ENCODE data around the gene KMT2B. TPM values are rescaled to one million over a fixed set of nuclear protein-coding genes. Genes with fewer than 3 reads are reported as not detected.

Gene KMT2B
- total and polyA plus RNA-seq, 2 experiments from 2014 or later, result 15.8 to 49.8 TPM

- H3K36me3 ChIP-seq (ENCODE audit: insufficient read depth), result no peaks in the 10 kb centered on the region
- DNase-seq (ENCODE audit: low spot score), result peak; percentile 32
- H3K9me2 ChIP-seq (ENCODE audit: insufficient read depth), result no peaks in the 10 kb centered on the region
- H2AFZ ChIP-seq, result no peak overlapping the region
- H3K27me3 Mint-ChIP-seq (ENCODE audit: insufficient read depth, low read depth, poor library complexity), result peaks cover 19% of the 10 kb centered on the region
- H3K4me1 Mint-ChIP-seq, result peaks cover 47% of the 10 kb centered on the region
- no peak overlapping the region; the same call in 1 of the 2 replicates for H3K4me2 ChIP-seq
- H3F3A ChIP-seq (replicated peaks; ENCODE audit: low read depth), result peaks cover 10% of the 10 kb centered on the region; the same call in 1 of the 2 replicates
- no peak for TF ChIP-seq ZNF462 (CRISPR knock-in tag; IDR thresholded peaks at IDR 0.05)
- H3K9me3 Mint-ChIP-seq, result no peaks in the 10 kb centered on the region
- no peak overlapping the region for H3K27ac ChIP-seq (ENCODE audit: low read depth)
- no peaks in the 10 kb centered on the region; the same call in 1 of the 2 replicates for H4K20me1 ChIP-seq (replicated peaks; ENCODE audit: insufficient read depth)
- H3K4me1 ChIP-seq (ENCODE audit: insufficient read depth), result peaks cover 39% of the 10 kb centered on the region
- no peak for ATAC-seq
- H3K4me3 ChIP-seq, result no peak overlapping the region
- no peaks in the 10 kb centered on the region for H3K27me3 ChIP-seq (ENCODE audit: insufficient read depth)
- no peaks in the 10 kb centered on the region for H3K79me2 ChIP-seq (replicated peaks; ENCODE audit: insufficient read depth)
- no peak overlapping the region for H3K27ac Mint-ChIP-seq
- peak overlapping the region; percentile 1; the same call in 1 of the 3 replicates for H3K4me3 Mint-ChIP-seq
- H3K36me3 Mint-ChIP-seq (ENCODE audit: low read depth), result peaks cover 3% of the 10 kb centered on the region; the same call in 1 of the 3 replicates
These were observed 5.0 kb upstream of the KMT2B start for GRCh38 chr19:35712567-35713505.

- peaks cover 19% of the 10 kb centered on the region for H3K27me3 Mint-ChIP-seq (ENCODE audit: insufficient read depth, low read depth, poor library complexity)
- no peak overlapping the region for H3K27ac Mint-ChIP-seq
- no peaks in the 10 kb centered on the region for H3K9me2 ChIP-seq (ENCODE audit: insufficient read depth)
- no peak for ATAC-seq
- no peaks in the 10 kb centered on the region for H3K27me3 ChIP-seq (ENCODE audit: insufficient read depth)
- H3K36me3 Mint-ChIP-seq (ENCODE audit: low read depth), result peaks cover 3% of the 10 kb centered on the region; the same call in 1 of the 3 replicates
- H3F3A ChIP-seq (replicated peaks; ENCODE audit: low read depth), result peaks cover 10% of the 10 kb centered on the region; the same call in 1 of the 2 replicates
- H4K20me1 ChIP-seq (replicated peaks; ENCODE audit: insufficient read depth), result peaks cover under 1% of the 10 kb centered on the region; the same call in 1 of the 2 replicates
- no peak for DNase-seq (ENCODE audit: low spot score)
- peaks cover 39% of the 10 kb centered on the region for H3K4me1 ChIP-seq (ENCODE audit: insufficient read depth)
- H3K4me3 ChIP-seq, result no peak overlapping the region
- H2AFZ ChIP-seq, result no peak overlapping the region
- H3K4me1 Mint-ChIP-seq, result peaks cover 47% of the 10 kb centered on the region
- H3K36me3 ChIP-seq (ENCODE audit: insufficient read depth), result no peaks in the 10 kb centered on the region
- H3K4me2 ChIP-seq, result no peak overlapping the region
- no peak overlapping the region for H3K27ac ChIP-seq (ENCODE audit: low read depth)
- H3K9me3 Mint-ChIP-seq, result no peaks in the 10 kb centered on the region
- peaks cover 3% of the 10 kb centered on the region for H3K79me2 ChIP-seq (replicated peaks; ENCODE audit: insufficient read depth)
- no peak overlapping the region; the same call in 2 of the 3 replicates for H3K4me3 Mint-ChIP-seq
- TF ChIP-seq ZNF462 (CRISPR knock-in tag; IDR thresholded peaks at IDR 0.05) (no peak), CREB1 (CRISPR knock-in tag; IDR thresholded peaks at IDR 0.05; ENCODE audit: low read depth) (no peak), NANOG (IDR thresholded peaks at IDR 0.05; ENCODE audit: borderline replicate concordance) (no peak), STAT1 (IDR thresholded peaks at IDR 0.05; ENCODE audit: unreplicated experiment) (no peak)
These were observed 4.3 kb upstream of the KMT2B start for GRCh38 chr19:35713506-35713850.
